Panc1 (cell line): ENCODE measurements around the gene RAD9A. TPM values are rescaled to one million over a fixed set of nuclear protein-coding genes. Genes with fewer than 3 reads are reported as not detected.

ENCODE experiments used
- ATAC-seq: fragments of 200-7000 bp; cut with Tn5 transposase; 2 replicates; pipeline ENCODE4 v1.9.1; 2020; ENCODE audit warnings: mild to moderate bottlenecking, moderate library complexity
- BruUV-seq: library from RNA; stranded (reverse); fragments of 400-500 nt; replicated peaks from 2 replicates; lab custom pipeline; 2021; lab: Mats Ljungman, UMichigan
- CTCF ChIA-PET: fragments of 300-600 bp; sonication (Branson Sonifier 250); formaldehyde crosslinking; loops from one replicate; lab custom pipeline; 2022; ENCODE audit warnings: antibody characterized with exemption; lab: Charles Lee
- POLR2A ChIA-PET: fragments of 300-600 bp; sonication (Branson Sonifier 250); formaldehyde crosslinking; loops from one replicate; lab custom pipeline; 2022; ENCODE audit warnings: antibody characterized with exemption; lab: Charles Lee
- DNase-seq: peaks from one replicate; pipeline ENCODE4 v3.0.0-alpha.2; 2010; ENCODE audit warnings: low read depth, low spot score
- H3K27ac ChIP-seq: 2 replicates; pipeline ENCODE4 v1.5.1; 2011; ENCODE audit warnings: mild to moderate bottlenecking, low read length, inconsistent platforms
- H3K27me3 ChIP-seq: fragments of 200-500 bp; sonication (Bioruptor generic); 2 replicates; pipeline ENCODE4 v1.6.0; 2014; ENCODE audit warnings: low read length, inconsistent platforms; ENCODE audit not compliant: control insufficient read depth, insufficient read depth
- H3K36me3 ChIP-seq: fragments of 200-500 bp; sonication (Bioruptor generic); 2 replicates; pipeline ENCODE4 v1.5.1; 2014; ENCODE audit warnings: inconsistent platforms, mild to moderate bottlenecking, low read length, moderate library complexity; ENCODE audit not compliant: control insufficient read depth, insufficient read depth
- H3K4me1 ChIP-seq: 2 replicates; pipeline ENCODE4 v1.5.1; 2011; ENCODE audit warnings: inconsistent platforms, mild to moderate bottlenecking, low read length, moderate library complexity; ENCODE audit not compliant: control insufficient read depth, insufficient read depth
- H3K4me3 ChIP-seq, 2 experiments: 2 replicates each; pipeline ENCODE4 v1.5.1; 2011 to 2012; ENCODE audit warnings: low read depth in 2 of 2, low read length in 2 of 2, mild to moderate bottlenecking in 2 of 2, inconsistent platforms in 1 of 2, moderate library complexity in 1 of 2
- H3K9me3 ChIP-seq: fragments of 200-500 bp; sonication (Bioruptor generic); 2 replicates; pipeline ENCODE4 v1.5.1; 2014; ENCODE audit warnings: low read depth, mild to moderate bottlenecking, inconsistent platforms, low read length, moderate library complexity; ENCODE audit not compliant: control insufficient read depth, insufficient read depth
- POLR2AphosphoS5 ChIP-seq: IDR thresholded peaks from 2 replicates; pipeline ENCODE4 v1.6.1; 2012; ENCODE audit warnings: mild to moderate bottlenecking, low read depth, low read length, moderate library complexity
- SIN3A ChIP-seq: IDR thresholded peaks from 2 replicates; pipeline ENCODE4 v1.6.1; 2012; ENCODE audit warnings: low read depth, mild to moderate bottlenecking, low read length, moderate library complexity, borderline replicate concordance; ENCODE audit not compliant: insufficient read depth
- TCF7L2 ChIP-seq: IDR thresholded peaks from 2 replicates; pipeline ENCODE4 v1.6.1; 2011; ENCODE audit warnings: mild to moderate bottlenecking, low read depth, low read length, inconsistent platforms
- in situ Hi-C: cut with HindIII; loops from 2 replicates; pipeline ENCODE4 v1.10.0; 2016; ENCODE audit warnings: low sequenced_read_pairs, low pct_unique_long_range_greater_than_20kb
- intact Hi-C: fragments of 100-400 bp; cut with micrococcal nuclease; formaldehyde crosslinking; loops from one replicate; pipeline ENCODE4 v1.10.0; 2022; ENCODE audit not compliant: unreplicated experiment
- total RNA-seq: library from RNA; stranded (reverse); gene quantifications from one replicate; pipeline ENCODE4 v1.2.1, GENCODE V29; 2021; ENCODE audit not compliant: unreplicated experiment
- TF ChIP-seq, protein P1 (sequence below), 2 experiments: IDR thresholded peaks; 2 replicates each; pipeline ENCODE4 v1.6.1; 2011 to 2012; ENCODE audit warnings: low read depth in 2 of 2, control low read depth in 1 of 2, low read length in 1 of 2, mild to moderate bottlenecking in 1 of 2, moderate library complexity in 1 of 2; ENCODE audit not compliant: insufficient read depth in 1 of 2
- TF ChIP-seq, protein P2 (sequence below): fragments of 450-650 bp; IDR thresholded peaks from 2 replicates; pipeline ENCODE4 v1.5.1; 2017; ENCODE audit warnings: mild to moderate bottlenecking

The RAD9A gene
- total RNA-seq, 1 experiment from 2014 or later: 33.1 TPM

DNA sequence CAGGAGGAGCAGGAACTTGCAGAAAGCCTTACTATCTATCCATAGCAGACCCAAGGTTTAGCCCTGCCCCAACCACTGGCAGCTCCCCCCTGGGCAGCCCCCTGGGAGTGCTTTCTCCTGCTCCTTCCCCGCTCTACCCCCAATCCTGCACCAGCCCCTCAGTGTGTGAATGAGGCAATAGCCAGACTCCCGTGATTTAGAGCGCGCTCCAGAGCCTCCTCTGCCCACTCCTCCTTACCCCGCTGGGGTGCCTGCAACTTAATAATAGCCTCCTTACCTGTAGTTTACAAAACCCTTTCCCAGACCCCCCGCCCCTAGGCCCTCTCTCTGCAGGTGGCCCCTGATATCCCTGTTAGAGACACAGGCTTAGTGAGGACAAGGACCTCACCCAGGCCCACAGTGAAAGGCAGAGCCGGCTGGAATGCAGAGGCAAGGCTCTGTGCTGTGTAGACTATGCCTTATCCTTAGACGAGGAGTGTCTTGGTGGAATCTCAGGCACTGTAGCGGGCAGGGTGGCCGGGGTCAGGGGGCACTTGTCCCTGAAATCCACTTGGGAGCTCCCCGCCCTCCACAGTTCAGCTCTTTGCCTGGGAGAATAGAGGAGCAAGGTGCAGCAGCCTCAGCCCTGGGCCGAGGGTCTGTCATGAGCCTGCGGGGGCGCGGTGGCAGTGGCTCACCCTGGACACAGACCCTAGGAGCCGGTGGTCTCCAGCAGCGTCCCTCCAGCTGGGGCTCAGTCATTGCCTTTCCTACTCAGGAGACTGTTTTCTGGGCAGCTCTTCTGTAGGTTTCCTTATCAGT, 19.4 kb downstream of the RAD9A start:
- ATAC-seq (no peak), DNase-seq (no peak)
- H3K4me3 ChIP-seq: no peak overlapping the region
- intact Hi-C loops (loop anchor here (5.0 kb wide), 1 partner anchor 96 kb away; the partner anchor contains the start of genes CDK2AP2 and PITPNM1), in situ Hi-C loops (no loop called here)
- BruUV-seq: no TSS peak
- CTCF ChIA-PET: interaction anchor here (2.1 kb wide), 1 partner anchor 9 kb away, joined by 9 read pairs; the partner anchor contains the start of gene PPP1CA
- H3K27ac ChIP-seq: no peak overlapping the region
- TF ChIP-seq POLR2AphosphoS5: 0 out of 2 replicates have a peak, but pooled peaks have one; percentile 4
- TF ChIP-seq SIN3A: no peak
- POLR2A ChIA-PET: interaction anchor here (1.2 kb wide), 1 partner anchor 10 kb away, joined by 3 read pairs; the partner anchor contains the start of gene PPP1CA
- no peaks in the 10 kb centered on the region for H3K27me3 ChIP-seq
- H3K36me3 ChIP-seq: no peaks in the 10 kb centered on the region
- H3K9me3 ChIP-seq: no peaks in the 10 kb centered on the region
- peaks cover 22% of the 10 kb centered on the region for H3K4me1 ChIP-seq

DNA sequence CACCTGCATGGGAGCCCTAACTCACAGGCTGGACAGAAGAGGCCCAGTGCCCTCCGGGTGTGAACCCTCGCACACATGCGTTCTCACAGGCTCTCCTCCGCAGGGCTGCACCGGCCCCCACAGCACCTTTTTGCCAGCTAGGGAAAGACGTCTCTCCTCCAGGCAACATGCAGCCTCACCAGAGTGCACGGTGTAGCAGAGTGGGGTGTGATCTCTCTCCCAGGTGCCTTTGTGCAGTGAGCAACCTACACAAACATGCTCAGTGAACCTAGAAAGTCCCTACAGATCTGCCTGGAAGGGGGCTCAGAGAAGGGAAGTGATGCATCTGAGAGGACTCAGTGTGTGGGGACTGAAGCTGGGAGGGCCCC, 20.0 kb downstream of the RAD9A start:
- H3K27me3 ChIP-seq: no peaks in the 10 kb centered on the region
- no peak; the same call in 1 of the 2 replicates for ATAC-seq
- CTCF ChIA-PET: interaction anchor here (2.1 kb wide), 1 partner anchor 10 kb away, joined by 9 read pairs; the partner anchor contains the start of gene PPP1CA

More for the DNA sequence above, 20.0 kb downstream of the RAD9A start:
- POLR2A ChIA-PET: interaction anchor here (1.2 kb wide), 1 partner anchor 10 kb away, joined by 3 read pairs; the partner anchor contains the start of gene PPP1CA
- Histone ChIP-seq H3K4me1 (peaks cover 27% of the 10 kb centered on the region), H3K9me3 (no peaks in the 10 kb centered on the region), H3K27ac (no peak overlapping the region), H3K36me3 (no peaks in the 10 kb centered on the region), H3K4me3 (no peak overlapping the region)
- intact Hi-C loops (loop anchor here (5.0 kb wide), 1 partner anchor 96 kb away; the partner anchor contains the start of genes CDK2AP2 and PITPNM1), in situ Hi-C loops (no loop called here)
- no TSS peak for BruUV-seq
- DNase-seq: no peak
- TF ChIP-seq, protein P1, sequence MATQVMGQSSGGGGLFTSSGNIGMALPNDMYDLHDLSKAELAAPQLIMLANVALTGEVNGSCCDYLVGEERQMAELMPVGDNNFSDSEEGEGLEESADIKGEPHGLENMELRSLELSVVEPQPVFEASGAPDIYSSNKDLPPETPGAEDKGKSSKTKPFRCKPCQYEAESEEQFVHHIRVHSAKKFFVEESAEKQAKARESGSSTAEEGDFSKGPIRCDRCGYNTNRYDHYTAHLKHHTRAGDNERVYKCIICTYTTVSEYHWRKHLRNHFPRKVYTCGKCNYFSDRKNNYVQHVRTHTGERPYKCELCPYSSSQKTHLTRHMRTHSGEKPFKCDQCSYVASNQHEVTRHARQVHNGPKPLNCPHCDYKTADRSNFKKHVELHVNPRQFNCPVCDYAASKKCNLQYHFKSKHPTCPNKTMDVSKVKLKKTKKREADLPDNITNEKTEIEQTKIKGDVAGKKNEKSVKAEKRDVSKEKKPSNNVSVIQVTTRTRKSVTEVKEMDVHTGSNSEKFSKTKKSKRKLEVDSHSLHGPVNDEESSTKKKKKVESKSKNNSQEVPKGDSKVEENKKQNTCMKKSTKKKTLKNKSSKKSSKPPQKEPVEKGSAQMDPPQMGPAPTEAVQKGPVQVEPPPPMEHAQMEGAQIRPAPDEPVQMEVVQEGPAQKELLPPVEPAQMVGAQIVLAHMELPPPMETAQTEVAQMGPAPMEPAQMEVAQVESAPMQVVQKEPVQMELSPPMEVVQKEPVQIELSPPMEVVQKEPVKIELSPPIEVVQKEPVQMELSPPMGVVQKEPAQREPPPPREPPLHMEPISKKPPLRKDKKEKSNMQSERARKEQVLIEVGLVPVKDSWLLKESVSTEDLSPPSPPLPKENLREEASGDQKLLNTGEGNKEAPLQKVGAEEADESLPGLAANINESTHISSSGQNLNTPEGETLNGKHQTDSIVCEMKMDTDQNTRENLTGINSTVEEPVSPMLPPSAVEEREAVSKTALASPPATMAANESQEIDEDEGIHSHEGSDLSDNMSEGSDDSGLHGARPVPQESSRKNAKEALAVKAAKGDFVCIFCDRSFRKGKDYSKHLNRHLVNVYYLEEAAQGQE (IDR thresholded peaks at IDR 0.05; ENCODE audit: insufficient read depth in 1 of 2, low read depth in 2 of 2, low read length in 1 of 2): no peak
- TF ChIP-seq SIN3A (no peak), POLR2AphosphoS5 (no peak), TCF7L2 (no peak)
- TF ChIP-seq, protein P2, sequence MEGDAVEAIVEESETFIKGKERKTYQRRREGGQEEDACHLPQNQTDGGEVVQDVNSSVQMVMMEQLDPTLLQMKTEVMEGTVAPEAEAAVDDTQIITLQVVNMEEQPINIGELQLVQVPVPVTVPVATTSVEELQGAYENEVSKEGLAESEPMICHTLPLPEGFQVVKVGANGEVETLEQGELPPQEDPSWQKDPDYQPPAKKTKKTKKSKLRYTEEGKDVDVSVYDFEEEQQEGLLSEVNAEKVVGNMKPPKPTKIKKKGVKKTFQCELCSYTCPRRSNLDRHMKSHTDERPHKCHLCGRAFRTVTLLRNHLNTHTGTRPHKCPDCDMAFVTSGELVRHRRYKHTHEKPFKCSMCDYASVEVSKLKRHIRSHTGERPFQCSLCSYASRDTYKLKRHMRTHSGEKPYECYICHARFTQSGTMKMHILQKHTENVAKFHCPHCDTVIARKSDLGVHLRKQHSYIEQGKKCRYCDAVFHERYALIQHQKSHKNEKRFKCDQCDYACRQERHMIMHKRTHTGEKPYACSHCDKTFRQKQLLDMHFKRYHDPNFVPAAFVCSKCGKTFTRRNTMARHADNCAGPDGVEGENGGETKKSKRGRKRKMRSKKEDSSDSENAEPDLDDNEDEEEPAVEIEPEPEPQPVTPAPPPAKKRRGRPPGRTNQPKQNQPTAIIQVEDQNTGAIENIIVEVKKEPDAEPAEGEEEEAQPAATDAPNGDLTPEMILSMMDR: no peak
